Measurements from ENCODE around the gene UBE2C.

UBE2C gene

DNA sequence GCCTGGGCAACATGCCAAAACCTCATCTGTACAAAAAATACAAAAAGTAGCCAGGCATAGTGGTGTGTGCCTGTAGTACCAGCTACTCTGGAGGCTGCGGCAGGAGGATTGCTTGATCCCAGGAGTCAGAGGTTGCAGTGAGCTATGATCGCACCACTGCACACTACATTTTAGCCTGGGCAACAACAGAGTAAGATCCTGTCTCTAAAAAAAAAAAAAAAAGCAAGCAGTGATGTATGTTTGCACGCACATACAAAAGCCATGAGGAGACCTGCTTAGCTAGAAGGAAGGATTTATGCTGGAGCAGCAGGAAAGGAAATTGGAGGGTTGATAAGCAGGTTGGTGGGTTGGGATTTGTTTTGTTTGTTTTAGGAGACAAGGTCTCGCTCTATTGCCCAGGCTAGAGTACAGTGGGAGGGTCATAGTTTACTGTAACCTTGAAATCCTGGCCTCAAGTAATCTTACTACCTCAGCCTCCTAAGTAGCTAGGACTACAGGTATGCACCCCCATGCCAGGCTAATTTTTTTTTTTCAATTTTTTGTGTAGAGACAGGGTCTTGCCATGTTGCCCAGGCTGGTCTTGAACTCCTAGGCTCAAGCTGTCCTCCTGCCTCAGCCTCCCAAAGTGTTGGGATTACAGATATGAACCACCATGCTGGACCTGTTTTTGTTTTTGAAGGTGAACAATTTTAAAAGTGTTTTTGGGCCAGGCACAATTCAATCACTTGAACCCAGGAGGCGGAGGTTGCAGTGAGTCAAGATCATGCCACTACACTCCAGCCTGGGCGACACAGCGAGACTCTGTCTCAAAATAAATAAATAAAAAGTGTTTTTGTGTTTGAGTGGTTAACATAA is 49.0 kb downstream of the UBE2C start:
- no peak for DNase-seq

DNA sequence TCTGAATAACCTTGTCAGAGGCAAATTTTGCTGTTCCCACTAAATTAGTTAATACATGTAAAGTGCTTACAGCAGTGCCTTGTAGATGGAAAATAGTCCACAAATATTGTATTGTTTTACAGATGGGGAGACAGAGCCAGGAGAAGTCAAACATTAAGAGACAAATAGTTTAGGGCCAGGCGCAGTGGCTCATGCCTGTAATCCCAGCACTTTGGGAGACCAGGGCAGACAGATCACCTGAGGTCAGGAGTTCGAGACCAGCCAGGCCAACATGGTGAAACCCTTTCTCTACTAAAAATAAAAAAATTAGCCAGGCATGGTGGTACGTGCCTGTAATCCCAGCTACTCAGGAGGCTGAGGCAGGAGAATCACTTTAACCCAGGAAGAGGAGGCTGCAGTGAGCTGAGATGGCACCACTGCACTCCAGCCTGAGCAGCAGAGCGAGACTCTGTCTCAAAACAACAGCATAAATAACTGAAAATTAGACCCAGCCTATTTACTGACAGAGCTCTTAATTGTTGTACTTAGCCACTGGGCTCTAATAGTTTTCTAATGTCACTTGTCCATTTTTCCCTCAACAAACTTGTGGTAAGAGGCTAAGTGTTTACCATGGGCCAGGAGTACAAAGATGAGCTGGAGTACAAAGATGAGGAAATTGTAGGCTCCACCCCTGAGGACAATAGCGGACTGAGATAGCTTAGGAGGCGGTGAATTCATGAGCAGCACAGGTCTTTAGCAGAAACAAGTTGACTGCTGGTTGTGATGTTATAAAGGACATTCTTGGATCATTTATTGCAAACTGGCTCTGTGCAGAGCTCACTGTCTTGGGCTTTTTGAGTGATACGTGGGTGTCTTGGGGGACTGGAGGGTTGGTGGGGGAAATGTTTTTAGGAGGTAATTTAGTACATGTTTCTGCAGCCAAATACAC is 51.4 kb downstream of the UBE2C start:
- DNase-seq: no peak

DNA sequence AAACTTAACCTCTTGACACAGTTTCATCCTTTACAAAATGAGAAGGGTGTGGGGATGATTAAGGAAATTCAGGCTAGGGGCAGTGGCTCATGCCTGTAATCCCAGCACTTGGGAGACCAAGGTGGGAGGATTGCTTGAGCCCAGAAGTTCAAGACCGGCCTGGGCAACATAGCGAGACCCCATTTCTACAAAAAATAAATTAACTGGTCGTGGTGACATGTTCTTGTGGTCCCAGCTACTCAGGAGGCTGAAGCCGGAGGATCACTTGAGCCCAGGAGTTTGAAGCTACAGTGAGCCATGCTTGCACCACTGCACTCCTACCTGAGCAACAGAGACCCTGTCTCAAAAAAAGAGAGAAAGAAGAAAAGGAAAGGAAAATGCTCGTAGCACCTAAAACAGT is 54.0 kb downstream of the UBE2C start:
- no peak for DNase-seq

Measured in kidney glomerular epithelial cell (primary cell).